ENCODE data around the gene FAM219A.

FAM219A gene

GRCh38 chr9:34412336-34412735 is 46.0 kb downstream of the FAM219A start:
- no peaks in the 10 kb centered on the region; a peak in 1 of 3 replicates for H3K36me3 ChIP-seq (ENCODE audit: control insufficient read depth in 2 of 2, insufficient read depth in 1 of 2, low read length in 2 of 2)
- no peaks in the 10 kb centered on the region for H3K9me3 ChIP-seq (ENCODE audit: control insufficient read depth, insufficient read depth, low read depth, low read length)
- POLR2A ChIA-PET: no interaction called here
- CTCF ChIA-PET: interaction anchor here (0.7 to 6.2 kb wide), 4 partner anchors 8 to 193 kb away, joined by 4 to 57 read pairs (median 5); no protein-coding TSS in a partner anchor
- H3K4me3 ChIP-seq (ENCODE audit: low read depth, low read length): no peak overlapping the region
- no peak overlapping the region for H3K27ac ChIP-seq (ENCODE audit: extremely low read depth, low read depth, low read length)
- H3K4me1 ChIP-seq (ENCODE audit: control insufficient read depth, insufficient read depth, low read length): no peaks in the 10 kb centered on the region
- no peak for TF ChIP-seq ZNF585B (tag by site-specific recombination; IDR thresholded peaks at IDR 0.05)
- TF ChIP-seq ZNF777 (tag by site-specific recombination; IDR thresholded peaks at IDR 0.05; ENCODE audit: borderline replicate concordance): no peak
- no peak for TF ChIP-seq RBAK (tag by site-specific recombination; IDR thresholded peaks at IDR 0.05)
- no peak for TF ChIP-seq REPIN1 (tag by site-specific recombination; IDR thresholded peaks at IDR 0.05; ENCODE audit: low read depth)
- TF ChIP-seq ZBTB26 (tag by site-specific recombination; optimal IDR thresholded peaks at IDR 0.05): no peak
- no peak for TF ChIP-seq ZNF768 (tag by site-specific recombination; IDR thresholded peaks at IDR 0.05)
- no peak for TF ChIP-seq ZNF830 (tag by site-specific recombination; IDR thresholded peaks at IDR 0.05; ENCODE audit: low read depth)
- no peak for TF ChIP-seq ZNF239 (tag by site-specific recombination; IDR thresholded peaks at IDR 0.05)
- no peak for TF ChIP-seq ZSCAN23 (tag by site-specific recombination; IDR thresholded peaks at IDR 0.05)
- no peak for TF ChIP-seq ZNF19 (tag by site-specific recombination; IDR thresholded peaks at IDR 0.05; ENCODE audit: low read depth)
- no peak for TF ChIP-seq ZNF37A (tag by site-specific recombination; IDR thresholded peaks at IDR 0.05)
- no peak for TF ChIP-seq ZNF513 (tag by site-specific recombination; IDR thresholded peaks at IDR 0.05)
- no peak for TF ChIP-seq ZNF707 (tag by site-specific recombination; IDR thresholded peaks at IDR 0.05)
- TF ChIP-seq KLF16 (tag by site-specific recombination; IDR thresholded peaks at IDR 0.05): no peak
- no peak for TF ChIP-seq REST (tag by site-specific recombination; IDR thresholded peaks at IDR 0.05)
- no peak for TF ChIP-seq MEIS1 (CRISPR knock-in tag; IDR thresholded peaks at IDR 0.05; ENCODE audit: borderline replicate concordance)
- no peak for TF ChIP-seq MYNN (tag by site-specific recombination; IDR thresholded peaks at IDR 0.05; ENCODE audit: borderline replicate concordance)
- TF ChIP-seq ZNF792 (tag by site-specific recombination; IDR thresholded peaks at IDR 0.05): no peak

- Histone ChIP-seq H3K9me3 (ENCODE audit: control insufficient read depth, insufficient read depth, low read depth, low read length) (no peaks in the 10 kb centered on the region), H3K4me3 (ENCODE audit: low read depth, low read length) (no peak overlapping the region), H3K27ac (ENCODE audit: extremely low read depth, low read depth, low read length) (no peak overlapping the region), H3K36me3 (ENCODE audit: control insufficient read depth in 2 of 2, insufficient read depth in 1 of 2, low read length in 2 of 2) (peaks cover 0 to 15% of the 10 kb centered on the region in 2 experiments; a peak in 1 of 3 replicates), H3K4me1 (ENCODE audit: control insufficient read depth, insufficient read depth, low read length) (no peaks in the 10 kb centered on the region)
- ChIA-PET POLR2A (interaction anchor here (0.6 kb wide), 1 partner anchor 680 kb away, joined by 6 read pairs; no protein-coding TSS in a partner anchor), CTCF (interaction anchor here (0.9 to 1.6 kb wide), 8 partner anchors 18 to 183 kb away, joined by 3 to 6 read pairs (median 3); no protein-coding TSS in a partner anchor)
- no peak for TF ChIP-seq GFI1B (tag by site-specific recombination; IDR thresholded peaks at IDR 0.05)
- TF ChIP-seq ZNF555 (tag by site-specific recombination; conservative IDR thresholded peaks at IDR 0.05): no peak
- TF ChIP-seq ZNF677 (tag by site-specific recombination; IDR thresholded peaks at IDR 0.05): no peak
- TF ChIP-seq ZFP3 (tag by site-specific recombination; IDR thresholded peaks at IDR 0.05; ENCODE audit: low read depth): no peak
- TF ChIP-seq ZSCAN30 (tag by site-specific recombination; IDR thresholded peaks at IDR 0.05): no peak
- TF ChIP-seq ZNF221 (tag by site-specific recombination; IDR thresholded peaks at IDR 0.05; ENCODE audit: borderline replicate concordance): no peak
- no peak for TF ChIP-seq KLF7 (tag by site-specific recombination; IDR thresholded peaks at IDR 0.05; ENCODE audit: borderline replicate concordance)
- TF ChIP-seq SP7 (tag by site-specific recombination; IDR thresholded peaks at IDR 0.05): no peak
- no peak for TF ChIP-seq ZNF701 (tag by site-specific recombination; IDR thresholded peaks at IDR 0.05)
- TF ChIP-seq ZNF24 (tag by site-specific recombination; IDR thresholded peaks at IDR 0.05): no peak
- no peak for TF ChIP-seq ZNF843 (tag by site-specific recombination; IDR thresholded peaks at IDR 0.05)
- no peak for TF ChIP-seq TRIM28 (IDR thresholded peaks at IDR 0.05; ENCODE audit: borderline replicate concordance, low read length)
- TF ChIP-seq ZNF560 (tag by site-specific recombination; IDR thresholded peaks at IDR 0.05; ENCODE audit: borderline replicate concordance): no peak
Measured at GRCh38 chr9:34409154-34409553, 49.2 kb downstream of the FAM219A start.

Data from HEK293 (cell line).